MM.1S (cell line): Measurements from ENCODE around the gene BCAM.

ENCODE experiments used
- CTCF ChIP-seq: fragments of 300-600 bp; sonication (generic); IDR thresholded peaks from 2 replicates; pipeline ENCODE4 v1.5.1; 2016; ENCODE audit warnings: antibody characterized with exemption, low read length, mixed read lengths
- EZH2 ChIP-seq: fragments of 300-600 bp; sonication (generic); optimal IDR thresholded peaks from 2 replicates; pipeline ENCODE3; 2017; ENCODE audit warnings: low read depth, mild to moderate bottlenecking, antibody characterized with exemption, low read length, mixed read lengths
- EZH2phosphoT487 ChIP-seq: fragments of 300-600 bp; sonication (generic); IDR thresholded peaks from 2 replicates; pipeline ENCODE4 v1.6.1; 2018; ENCODE audit warnings: antibody characterized with exemption, low read length

- TF ChIP-seq CTCF (peak; percentile 41), EZH2 (no peak), EZH2phosphoT487 (no peak)
Measured at GRCh38 chr19:44807652-44808462, 1.0 kb upstream of the BCAM start.
